ENCODE results near the gene RIN1.
"Not testable (repeated sequence)": the region's sequence is repeated elsewhere in the genome, so short reads cannot be mapped to it uniquely, and the experiment has no call there.

RIN1 gene, protein sequence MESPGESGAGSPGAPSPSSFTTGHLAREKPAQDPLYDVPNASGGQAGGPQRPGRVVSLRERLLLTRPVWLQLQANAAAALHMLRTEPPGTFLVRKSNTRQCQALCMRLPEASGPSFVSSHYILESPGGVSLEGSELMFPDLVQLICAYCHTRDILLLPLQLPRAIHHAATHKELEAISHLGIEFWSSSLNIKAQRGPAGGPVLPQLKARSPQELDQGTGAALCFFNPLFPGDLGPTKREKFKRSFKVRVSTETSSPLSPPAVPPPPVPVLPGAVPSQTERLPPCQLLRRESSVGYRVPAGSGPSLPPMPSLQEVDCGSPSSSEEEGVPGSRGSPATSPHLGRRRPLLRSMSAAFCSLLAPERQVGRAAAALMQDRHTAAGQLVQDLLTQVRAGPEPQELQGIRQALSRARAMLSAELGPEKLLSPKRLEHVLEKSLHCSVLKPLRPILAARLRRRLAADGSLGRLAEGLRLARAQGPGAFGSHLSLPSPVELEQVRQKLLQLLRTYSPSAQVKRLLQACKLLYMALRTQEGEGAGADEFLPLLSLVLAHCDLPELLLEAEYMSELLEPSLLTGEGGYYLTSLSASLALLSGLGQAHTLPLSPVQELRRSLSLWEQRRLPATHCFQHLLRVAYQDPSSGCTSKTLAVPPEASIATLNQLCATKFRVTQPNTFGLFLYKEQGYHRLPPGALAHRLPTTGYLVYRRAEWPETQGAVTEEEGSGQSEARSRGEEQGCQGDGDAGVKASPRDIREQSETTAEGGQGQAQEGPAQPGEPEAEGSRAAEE

DNA sequence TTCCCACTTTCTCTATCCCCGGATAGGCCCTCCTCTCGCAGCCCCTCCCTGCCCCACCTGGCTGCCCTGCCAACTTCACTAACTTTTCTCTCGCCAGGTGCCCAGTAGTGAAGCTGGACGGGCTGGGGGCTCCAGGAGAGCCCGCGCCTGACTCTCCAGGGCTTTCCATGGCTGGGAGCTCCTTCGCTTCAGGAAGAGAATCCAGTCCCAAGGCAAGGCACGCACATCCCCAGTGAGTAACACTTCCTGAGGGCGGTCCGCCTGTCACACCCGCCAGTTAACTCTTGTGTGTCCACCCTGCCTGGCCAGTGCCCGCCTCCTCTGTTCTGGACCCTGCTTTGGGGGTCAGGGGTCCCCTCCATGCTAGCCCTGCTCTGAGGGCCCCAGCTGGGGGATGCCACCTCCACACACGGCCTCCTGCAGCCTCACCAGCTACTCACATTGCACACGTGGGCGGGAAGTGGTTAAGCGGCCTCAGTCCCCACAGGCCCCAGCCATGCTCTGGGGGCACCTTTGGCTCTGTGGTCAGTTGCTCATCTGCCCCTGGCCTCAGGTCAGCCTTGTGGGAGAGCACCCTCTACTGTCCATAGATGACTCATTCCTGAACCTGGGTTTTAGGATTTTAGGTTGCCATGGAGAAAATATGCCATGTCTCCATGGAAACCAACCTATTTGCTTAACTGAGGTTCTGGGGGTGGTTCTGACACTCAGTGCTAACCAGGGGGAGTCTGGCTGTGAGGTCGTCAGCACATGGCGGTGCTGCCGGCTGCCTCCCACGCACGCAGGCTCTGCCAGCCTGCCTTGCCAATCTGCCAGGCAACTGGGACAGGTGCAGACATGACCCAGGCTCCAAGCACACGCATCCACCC, at the start of gene RIN1:
TSS of gene RIN1 (minus strand) at position 201 of the 869 bp plus-strand sequence. CDS start at position 169, 32 bp downstream.
- DNase-seq (peak; percentile 84), ATAC-seq (peak; percentile 87)
- Mint-ChIP-seq H3K36me3 (ENCODE audit: low read depth) (peaks cover 23% of the 10 kb centered on the region), H3K9me3 (no peaks in the 10 kb centered on the region), H3K27me3 (peaks cover 2% of the 10 kb centered on the region), H3K4me1 (peaks cover 32% of the 10 kb centered on the region), H3K4me3 (peak within 1 kb of the TSS; percentile 63), H3K27ac (peak within 1 kb of the TSS; percentile 81)

DNA sequence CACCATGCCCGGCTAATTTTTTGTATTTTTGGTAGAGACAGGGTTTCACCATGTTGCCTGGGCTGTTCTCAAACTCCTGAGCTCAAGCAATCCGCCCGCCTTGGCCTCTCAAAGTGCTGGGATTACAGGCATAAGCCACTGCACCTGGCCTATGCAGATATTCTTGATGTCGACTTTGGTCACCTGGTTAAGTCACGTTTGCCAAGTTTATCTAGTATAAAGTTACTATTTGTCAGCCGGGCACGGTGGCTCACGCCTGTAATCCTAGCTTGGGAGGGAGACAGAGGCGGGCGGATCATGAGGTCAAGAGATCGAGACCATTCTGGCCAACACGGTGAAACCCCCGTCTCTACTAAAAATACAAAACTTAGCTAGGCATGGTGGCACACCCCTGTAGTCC, 48.1 kb upstream of the RIN1 start:
- H3K4me3 Mint-ChIP-seq; ATAC-seq; H3K36me3 Mint-ChIP-seq (ENCODE audit: low read depth); H3K27me3 Mint-ChIP-seq; H3K27ac Mint-ChIP-seq; H3K9me3 Mint-ChIP-seq; DNase-seq: not testable (repeated sequence)
- H3K4me1 Mint-ChIP-seq = peaks cover 10% of the 10 kb centered on the region

DNA sequence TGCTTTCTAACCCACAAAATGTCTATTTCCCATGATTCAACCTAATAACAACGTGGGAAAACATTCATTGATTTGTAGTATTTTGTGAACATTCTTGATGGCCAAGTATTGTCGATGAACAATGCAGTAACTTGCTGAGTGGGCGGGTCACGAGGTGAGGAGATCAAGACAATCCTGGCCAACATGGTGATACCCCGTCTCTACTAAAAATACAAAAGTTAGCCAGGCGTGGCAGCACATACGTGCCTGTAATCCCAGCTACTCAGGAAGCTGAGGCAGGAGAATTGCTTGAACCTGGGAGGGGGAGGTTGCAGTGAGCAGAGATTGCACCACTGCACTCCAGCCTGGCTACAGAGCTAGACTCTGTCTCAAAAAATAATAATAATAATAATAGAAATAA, 44.0 kb upstream of the RIN1 start:
- not testable (repeated sequence) for H3K27ac Mint-ChIP-seq; H3K4me1 Mint-ChIP-seq; H3K27me3 Mint-ChIP-seq; DNase-seq; ATAC-seq; H3K36me3 Mint-ChIP-seq (ENCODE audit: low read depth); H3K4me3 Mint-ChIP-seq; H3K9me3 Mint-ChIP-seq

DNA sequence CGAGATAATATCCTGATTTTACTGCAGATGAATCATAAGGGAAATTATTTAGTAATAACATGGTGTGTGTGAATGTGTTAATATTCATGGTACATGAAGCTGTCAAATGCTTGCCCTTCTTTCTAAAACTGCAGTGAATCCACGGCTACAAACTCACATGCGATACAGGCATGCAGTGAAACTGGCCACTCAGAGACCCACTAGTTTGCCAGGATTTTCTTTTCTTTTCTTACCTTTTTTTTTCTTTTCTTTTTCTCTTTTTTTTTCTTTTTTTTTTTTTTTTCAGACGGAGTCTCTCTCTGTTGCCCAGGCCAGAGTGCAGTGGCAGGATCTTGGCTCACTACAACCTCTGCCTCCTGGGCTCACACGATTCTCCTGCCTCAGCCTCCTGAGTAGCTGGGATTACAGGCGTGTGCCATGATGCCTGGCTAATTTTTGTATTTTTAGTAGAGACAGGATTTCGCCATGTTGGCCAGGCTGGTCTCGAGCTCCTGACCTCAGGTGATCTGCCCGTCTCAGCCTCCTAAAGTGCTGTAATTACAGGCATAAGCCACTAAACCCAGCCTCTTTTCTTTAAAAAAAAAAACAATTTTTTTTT, 37.6 kb upstream of the RIN1 start:
- peaks cover 24% of the 10 kb centered on the region for H3K4me1 Mint-ChIP-seq
- peak overlapping the region; percentile 42 for H3K27ac Mint-ChIP-seq
- ATAC-seq; H3K4me3 Mint-ChIP-seq; H3K36me3 Mint-ChIP-seq (ENCODE audit: low read depth); H3K27me3 Mint-ChIP-seq; DNase-seq; H3K9me3 Mint-ChIP-seq: not testable (repeated sequence)

DNA sequence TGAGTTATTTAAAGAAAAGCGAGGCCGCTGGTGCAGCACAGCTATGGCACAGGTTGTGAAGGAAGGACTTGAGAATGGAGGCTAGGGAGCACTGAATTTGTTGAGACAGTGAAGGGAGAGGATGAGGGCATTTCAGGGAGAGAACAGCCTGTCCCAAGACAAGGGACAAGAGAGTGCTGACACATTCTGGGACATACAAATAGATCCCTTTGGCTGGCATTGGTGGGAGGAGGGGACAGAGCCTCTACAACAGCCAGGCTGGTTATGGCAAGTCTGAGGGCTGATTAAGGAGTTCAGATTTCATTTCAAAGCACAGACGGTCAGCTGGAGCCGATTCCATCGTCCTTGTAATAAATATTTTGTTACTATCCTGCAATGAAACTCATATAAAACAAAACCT, 37.0 kb upstream of the RIN1 start:
- no peak overlapping the region for H3K4me3 Mint-ChIP-seq
- ATAC-seq (no peak), DNase-seq (no peak)
- H3K27ac Mint-ChIP-seq = peak overlapping the region; percentile 42
- peaks cover 6% of the 10 kb centered on the region for H3K27me3 Mint-ChIP-seq
- no peaks in the 10 kb centered on the region for H3K9me3 Mint-ChIP-seq
- peaks cover 6% of the 10 kb centered on the region for H3K36me3 Mint-ChIP-seq (ENCODE audit: low read depth)
- H3K4me1 Mint-ChIP-seq = peaks cover 24% of the 10 kb centered on the region

DNA sequence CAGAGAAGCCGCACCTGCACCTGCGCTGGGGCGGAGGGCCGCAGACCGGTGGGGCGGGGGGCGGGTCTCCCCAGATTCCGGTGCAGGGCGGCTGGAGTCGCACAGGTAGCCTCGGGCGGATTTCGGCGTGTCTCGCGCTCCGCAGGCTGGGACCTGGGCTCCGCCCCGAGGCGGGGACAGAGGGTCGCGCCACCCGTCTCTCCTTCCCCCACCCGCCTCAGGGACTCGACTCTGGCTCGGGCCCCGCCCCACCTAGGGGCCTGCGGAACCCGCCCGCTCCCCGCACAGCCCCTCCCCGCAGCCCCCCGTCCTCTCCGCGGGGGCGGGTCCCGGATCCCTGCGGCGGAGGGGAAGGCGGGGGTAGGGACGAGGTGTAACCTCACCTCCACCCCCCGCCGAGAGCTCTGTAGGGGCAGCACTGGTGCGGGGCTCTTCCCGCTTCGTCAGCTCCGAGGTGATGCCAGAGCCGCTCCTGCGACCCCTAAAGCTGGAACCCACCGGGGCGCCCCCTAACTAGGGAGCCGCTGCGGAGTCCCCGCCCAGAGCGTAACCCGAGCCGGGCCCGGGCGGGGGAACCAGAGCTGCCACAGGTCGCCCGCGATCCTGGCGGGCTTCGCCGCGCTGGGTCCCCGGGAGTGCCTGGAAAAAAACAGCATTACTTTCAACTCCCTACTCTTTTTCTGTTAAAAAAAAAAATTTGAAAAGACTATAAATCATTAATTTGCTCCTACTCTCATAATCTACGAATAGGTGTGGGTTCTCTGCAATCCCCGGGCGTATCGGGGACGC, 35.6 kb upstream of the RIN1 start, which contains the start of gene SLC29A2:
TSS of gene SLC29A2 (minus strand) at position 134 of the 789 bp plus-strand sequence. CDS start 169 bp downstream, outside the sequence.
- Mint-ChIP-seq H3K9me3 (no peaks in the 10 kb centered on the region), H3K27ac (peak within 1 kb of the TSS; percentile 87), H3K4me1 (peaks cover 24% of the 10 kb centered on the region), H3K36me3 (ENCODE audit: low read depth) (peaks cover 11% of the 10 kb centered on the region), H3K27me3 (peaks cover 6% of the 10 kb centered on the region), H3K4me3 (peak within 1 kb of the TSS; percentile 87)
- peak; percentile 89 for ATAC-seq
- DNase-seq = peak; percentile 83

DNA sequence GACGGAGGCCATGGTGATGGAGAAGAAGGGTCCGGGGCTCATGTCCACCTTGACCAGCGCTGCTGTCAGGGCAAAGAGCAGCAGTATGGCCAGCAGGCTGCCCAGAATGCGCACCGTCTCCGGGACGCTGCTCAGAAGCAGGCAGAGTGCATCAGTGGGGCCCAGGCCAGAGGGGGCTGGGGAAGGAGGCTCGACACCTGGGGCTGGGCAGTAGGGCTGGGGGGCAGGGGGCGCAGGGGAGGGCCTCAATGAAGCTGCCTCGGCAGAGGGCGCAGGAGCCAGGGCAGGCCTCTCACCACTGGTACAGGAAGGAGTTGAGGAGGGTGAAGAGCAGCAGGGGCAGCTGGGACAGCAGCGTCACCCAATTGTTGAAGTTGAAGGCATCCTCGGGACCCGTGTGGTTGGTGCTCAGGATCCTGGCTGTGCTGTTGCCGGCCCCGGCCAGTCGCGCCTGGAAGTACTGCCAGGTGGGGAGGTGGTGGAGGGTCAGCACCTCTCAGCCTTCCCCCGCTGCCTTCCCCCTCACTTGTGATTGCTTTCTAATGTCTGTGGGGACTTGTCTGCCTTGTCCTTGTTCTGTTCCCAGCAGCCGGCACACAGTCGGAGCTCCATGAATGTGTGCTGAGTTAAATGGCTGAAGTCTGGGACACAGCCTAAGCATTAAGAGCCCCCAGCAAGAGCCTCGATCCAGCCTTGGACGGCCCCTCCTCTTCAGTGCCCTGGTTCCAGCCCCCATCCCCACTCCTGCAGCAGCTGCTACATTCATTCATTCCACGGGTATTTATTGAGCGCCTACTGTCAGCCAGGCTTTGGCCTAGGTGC, 33.0 kb upstream of the RIN1 start:
- DNase-seq (no peak), ATAC-seq (no peak)
- H3K9me3 Mint-ChIP-seq = no peaks in the 10 kb centered on the region
- H3K27ac Mint-ChIP-seq = peak overlapping the region; percentile 45
- H3K36me3 Mint-ChIP-seq (ENCODE audit: low read depth) = peaks cover 14% of the 10 kb centered on the region
- H3K27me3 Mint-ChIP-seq = peaks cover 6% of the 10 kb centered on the region
- peak overlapping the region; percentile 87 for H3K4me3 Mint-ChIP-seq
- H3K4me1 Mint-ChIP-seq = peaks cover 24% of the 10 kb centered on the region

DNA sequence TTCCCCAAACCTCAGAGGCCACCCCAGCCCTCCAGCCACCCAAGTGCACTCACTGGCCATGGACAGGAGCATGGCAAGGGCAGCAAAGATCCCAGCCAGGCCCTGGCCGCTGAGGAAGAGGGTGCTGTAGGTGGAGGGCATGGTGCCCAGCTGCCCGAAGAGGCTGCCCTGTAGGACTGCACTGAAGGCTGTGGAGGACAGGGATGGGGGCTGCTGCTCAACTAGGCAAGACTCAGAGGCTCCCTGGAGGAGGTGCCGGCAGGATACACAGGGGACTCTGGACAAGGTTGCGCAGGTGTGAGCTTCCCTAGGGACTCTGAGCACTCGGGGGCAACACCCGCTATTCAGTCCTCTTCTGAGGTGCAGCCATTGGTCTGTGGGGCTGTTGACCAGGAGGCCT, 32.2 kb upstream of the RIN1 start:
- peaks cover 14% of the 10 kb centered on the region for H3K36me3 Mint-ChIP-seq (ENCODE audit: low read depth)
- no peak overlapping the region for H3K27ac Mint-ChIP-seq
- no peaks in the 10 kb centered on the region for H3K9me3 Mint-ChIP-seq
- H3K4me1 Mint-ChIP-seq = peaks cover 22% of the 10 kb centered on the region
- H3K4me3 Mint-ChIP-seq = no peak overlapping the region
- H3K27me3 Mint-ChIP-seq = peaks cover 4% of the 10 kb centered on the region
- no peak for DNase-seq
- no peak for ATAC-seq

DNA sequence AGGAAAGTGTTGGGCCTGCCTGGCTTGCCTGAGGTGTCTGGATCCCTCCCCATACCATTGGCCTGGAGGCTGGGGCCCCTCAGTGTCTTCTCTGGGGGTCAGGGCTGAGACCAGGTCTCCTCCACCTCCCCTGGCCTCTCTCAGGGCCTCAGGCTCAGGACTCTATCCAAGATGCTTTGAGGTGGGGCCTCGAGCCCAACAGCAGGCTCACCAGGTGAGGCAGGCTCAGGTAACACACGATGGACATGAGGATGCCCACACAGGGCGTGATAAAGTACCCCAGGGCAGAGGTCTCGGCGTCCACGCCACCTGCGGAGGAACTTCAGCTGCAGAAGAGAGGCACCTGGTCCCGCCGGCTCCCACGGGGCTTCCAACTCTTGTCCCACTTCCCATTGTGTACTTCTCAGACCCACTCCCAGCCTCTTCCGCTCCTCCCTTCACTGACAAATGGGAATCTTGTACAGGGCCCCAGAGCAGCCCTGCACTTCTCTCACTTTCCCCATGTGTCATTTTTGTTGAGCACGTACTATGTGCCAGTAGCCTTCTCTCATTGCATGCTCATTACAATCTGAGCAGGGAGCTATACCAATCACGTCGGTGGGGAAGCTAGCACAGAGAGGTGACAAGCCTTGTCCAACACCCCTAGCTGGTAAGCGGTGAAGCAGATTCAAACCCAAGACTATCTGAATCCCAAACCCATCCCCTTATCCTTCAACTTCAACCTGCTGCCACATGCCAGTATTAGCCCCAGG, 31.5 kb upstream of the RIN1 start:
- no peak for ATAC-seq
- H3K36me3 Mint-ChIP-seq (ENCODE audit: low read depth) = peaks cover 14% of the 10 kb centered on the region
- no peaks in the 10 kb centered on the region for H3K9me3 Mint-ChIP-seq
- H3K4me1 Mint-ChIP-seq = peaks cover 17% of the 10 kb centered on the region
- no peak for DNase-seq
- H3K4me3 Mint-ChIP-seq = no peak overlapping the region
- H3K27ac Mint-ChIP-seq = no peak overlapping the region
- H3K27me3 Mint-ChIP-seq = no peaks in the 10 kb centered on the region

DNA sequence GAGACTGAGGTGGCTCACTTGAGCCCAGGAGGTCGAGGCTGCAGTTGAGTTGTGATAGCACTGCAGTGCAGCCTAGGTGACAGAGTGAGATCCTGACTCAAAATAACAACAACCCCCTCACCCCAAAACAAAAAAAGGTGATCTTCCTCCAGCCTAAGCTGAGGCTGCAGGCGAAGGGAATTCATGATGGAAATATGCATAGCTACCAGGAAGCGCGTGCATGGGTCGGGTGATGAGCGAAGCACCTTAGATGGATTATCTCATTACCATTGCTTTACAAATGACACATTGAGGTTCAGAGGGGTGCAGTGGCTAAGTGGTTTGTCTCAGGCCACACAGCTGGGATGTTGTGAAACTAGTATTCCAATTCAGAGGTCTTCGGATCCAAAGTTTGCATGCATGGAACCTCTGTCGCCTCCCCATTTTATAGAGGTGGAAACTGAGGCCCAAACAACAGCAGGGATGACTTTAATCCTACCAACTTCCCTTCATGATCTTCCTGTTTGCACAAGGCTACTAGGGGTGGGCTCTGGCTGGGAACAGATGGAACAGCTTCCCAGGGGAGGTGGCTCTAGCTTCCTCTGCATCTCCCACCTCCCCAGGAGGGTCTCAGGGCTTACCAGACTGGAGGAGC, 30.7 kb upstream of the RIN1 start:
- Mint-ChIP-seq H3K27me3 (no peaks in the 10 kb centered on the region), H3K4me1 (peaks cover 11% of the 10 kb centered on the region), H3K9me3 (no peaks in the 10 kb centered on the region), H3K4me3 (no peak overlapping the region), H3K27ac (no peak overlapping the region), H3K36me3 (ENCODE audit: low read depth) (peaks cover 17% of the 10 kb centered on the region)
- no peak for ATAC-seq
- no peak for DNase-seq

DNA sequence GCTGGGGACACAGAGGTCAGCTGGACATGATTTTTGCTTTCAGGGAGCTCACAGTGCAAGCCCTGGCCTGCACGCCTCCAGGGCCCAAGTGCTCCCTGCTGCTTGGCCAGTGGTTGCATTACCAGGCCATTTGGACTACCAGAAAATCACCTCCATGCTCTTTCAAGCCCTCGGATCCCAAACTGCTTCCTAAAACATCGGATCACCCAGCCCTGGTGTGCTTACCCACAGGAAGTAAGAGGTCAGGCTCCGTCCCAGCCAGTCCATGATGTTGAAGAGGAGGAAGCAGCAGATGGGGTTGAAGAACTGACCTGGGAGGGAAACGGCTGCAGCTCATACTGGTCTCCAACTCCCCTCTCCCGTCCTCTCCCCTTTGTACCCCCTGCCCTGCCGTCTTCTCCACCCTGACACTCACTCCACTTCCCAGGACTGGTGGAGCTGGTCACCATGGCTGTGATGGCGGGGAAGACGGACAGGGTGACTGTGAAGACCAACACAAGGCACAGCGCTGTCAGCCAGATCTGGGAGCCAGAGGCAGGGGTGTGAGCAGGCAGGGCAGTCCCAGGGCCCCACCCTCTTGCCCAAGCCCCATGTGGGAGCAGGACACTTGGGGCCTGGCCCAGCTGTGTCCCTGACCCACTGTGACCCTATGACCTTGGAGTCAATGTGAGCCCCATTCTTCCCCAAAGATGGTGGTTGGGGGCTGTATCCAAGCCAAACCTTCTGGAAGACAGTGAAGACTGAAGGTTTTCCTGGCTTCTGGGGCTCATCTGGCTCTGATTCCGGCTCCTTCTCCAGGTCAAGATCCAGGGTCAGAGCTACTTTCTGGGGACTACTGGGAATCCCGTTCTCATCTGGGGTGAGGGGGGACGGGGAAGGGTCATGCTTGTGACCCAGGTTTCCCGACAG, 29.7 kb upstream of the RIN1 start:
- Mint-ChIP-seq H3K4me1 (peaks cover 10% of the 10 kb centered on the region), H3K27ac (no peak overlapping the region), H3K36me3 (ENCODE audit: low read depth) (peaks cover 16% of the 10 kb centered on the region), H3K4me3 (no peak overlapping the region), H3K27me3 (no peaks in the 10 kb centered on the region), H3K9me3 (no peaks in the 10 kb centered on the region)
- no peak for ATAC-seq
- DNase-seq = no peak
